GM19193 (cell line): Measurements from ENCODE around the gene L3MBTL4.

Experiments
- POLR2A ChIP-seq: IDR thresholded peaks from 4 replicates; pipeline ENCODE4 v1.6.1; 2011; ENCODE audit not compliant: insufficient read depth, insufficient read length; ENCODE audit errors: extremely low read depth

Gene L3MBTL4

DNA sequence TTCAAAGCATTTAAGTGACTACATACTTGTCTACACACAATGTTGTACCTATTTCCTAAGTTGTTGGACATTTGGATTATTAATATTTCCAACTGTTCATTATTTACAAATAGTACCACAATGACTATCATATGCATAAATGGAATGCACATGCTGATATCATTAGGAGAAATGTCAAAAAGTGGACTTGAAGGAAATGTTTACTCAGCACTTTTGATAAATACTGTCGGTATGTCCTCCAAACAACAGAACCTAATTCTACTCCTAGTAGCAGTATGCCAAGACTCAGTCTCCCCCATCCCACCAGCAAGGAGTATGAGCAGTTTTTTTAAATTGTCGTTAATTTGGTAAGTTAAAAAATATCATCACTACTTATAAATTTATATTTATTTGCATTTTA, 116.8 kb downstream of the L3MBTL4 start:
- no peak for TF ChIP-seq POLR2A

DNA sequence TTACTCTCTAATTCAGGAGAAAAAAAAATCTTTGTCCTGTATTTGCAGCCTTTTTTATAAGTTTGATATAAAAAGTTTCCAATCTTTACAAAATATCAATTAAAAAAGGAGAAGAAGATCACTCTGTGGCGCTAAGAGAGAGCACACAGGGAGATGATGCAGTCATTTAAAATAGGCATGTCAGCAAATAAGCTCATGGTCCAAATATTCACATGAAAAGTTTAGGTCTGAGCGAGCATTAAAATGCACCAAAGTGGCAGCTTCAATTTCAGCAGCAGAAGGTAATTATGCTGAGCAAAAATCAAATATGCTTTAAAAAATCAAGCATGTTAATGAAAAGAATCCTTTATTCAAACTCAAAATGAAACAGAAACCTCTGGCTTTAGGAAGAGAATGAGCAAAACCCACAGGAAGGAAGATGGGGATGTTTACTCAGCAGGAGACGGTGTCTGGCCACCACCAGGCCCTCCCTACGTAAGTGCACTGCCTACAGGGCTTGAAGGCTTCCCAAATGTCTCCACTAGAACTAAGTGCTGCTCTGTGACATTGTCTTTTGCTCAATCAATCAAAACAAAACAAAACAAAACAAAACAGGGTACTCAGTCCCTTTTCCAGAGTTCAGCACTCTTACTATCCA, 120.4 kb downstream of the L3MBTL4 start:
- no peak for TF ChIP-seq POLR2A

DNA sequence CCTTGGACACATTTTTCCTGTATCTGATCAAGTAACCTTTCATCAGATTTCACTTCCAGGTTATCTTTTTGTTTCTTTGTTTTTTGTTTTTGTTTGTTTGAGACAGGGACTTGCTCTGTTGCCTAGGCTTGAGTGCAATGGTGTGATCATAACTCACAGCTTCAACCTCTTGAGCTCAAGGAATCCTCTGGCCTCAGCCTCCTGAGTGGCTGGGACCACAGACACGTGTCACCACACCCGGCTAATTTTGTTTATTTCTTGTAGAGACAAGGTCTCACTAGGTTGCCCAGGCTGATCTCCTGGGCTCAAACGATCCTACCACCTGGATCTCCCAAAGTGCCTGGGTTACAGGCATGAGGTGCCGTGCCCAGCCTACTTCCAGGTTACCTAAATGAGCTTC, 124.9 kb downstream of the L3MBTL4 start:
- TF ChIP-seq POLR2A: no peak

DNA sequence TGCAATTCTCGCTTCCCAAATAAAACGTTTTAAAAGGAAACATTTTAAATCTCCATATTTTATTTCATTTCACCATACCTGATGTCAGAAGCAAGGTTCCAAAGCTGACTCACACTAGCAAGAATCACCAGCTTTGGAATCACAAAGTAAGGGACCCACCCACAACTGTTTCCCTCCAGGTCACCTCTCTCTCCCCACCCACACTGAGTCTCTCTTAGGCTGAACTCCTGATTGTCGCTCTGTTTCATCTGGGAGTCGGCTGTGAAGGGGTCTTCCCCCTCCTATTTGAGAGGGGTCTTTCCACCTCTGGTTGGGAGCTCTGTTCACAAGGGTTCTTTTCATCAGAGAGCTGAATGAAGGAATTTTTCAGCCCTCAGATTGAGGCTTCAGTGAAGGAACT, 128.1 kb downstream of the L3MBTL4 start:
- no peak for TF ChIP-seq POLR2A

DNA sequence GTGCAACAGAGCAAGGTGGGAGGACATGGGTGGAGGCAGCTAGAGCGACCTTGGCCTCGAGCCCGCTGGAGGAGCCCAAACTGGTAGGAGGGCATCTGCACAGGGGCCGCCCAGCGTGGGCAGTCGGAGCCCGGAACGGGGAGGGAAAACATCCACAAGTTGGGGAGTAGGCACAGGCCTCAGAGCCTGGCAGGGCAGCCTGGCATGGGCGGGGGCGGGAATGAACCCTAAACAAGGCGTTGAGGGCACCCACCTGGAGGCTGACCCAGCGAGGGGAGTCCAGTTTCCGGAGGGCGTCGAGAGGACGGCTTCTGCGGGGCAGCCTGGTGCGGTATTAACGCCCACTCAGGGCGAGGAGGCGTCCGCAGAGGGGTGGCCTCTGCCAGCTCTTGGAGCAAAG, 129.9 kb downstream of the L3MBTL4 start:
- TF ChIP-seq POLR2A: no peak

DNA sequence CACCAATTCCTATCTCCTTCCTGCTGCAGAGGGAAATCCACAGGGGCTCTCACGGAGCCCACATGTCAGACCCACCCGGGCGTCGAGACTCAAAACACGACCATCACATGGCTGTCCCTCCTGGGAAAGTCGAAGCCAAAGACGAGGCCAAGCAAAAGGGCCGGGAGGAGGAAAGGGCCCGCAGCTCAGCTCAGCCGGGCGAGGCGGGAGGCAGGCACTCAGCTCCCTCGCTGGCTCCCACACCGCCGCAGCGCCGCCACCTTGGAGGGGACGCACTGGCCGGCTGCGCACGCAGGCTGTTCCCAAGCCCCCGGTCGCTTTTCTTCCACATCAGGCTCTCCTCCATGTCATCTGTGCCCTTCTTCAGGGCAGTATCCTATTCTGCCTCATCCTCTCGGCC, 130.4 kb downstream of the L3MBTL4 start:
- TF ChIP-seq POLR2A: no peak

DNA sequence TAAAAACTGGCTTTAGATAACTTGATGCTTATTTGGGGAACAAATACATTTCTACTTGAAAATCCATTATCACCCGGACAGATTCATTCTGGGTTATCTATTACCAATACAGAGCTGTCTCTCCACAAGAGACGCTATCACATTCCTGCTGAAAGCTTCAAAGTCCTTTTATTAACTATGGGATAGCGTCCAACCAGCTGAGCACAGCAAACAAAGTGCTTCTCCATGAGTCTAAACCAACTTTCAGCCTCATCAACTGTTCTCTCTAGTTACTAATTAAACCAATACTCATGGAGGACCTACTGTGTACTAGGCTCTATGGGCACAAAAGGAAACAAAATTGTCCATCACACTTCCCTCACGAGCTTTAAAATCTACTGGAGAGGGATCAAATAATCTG, 132.8 kb downstream of the L3MBTL4 start:
- no peak for TF ChIP-seq POLR2A

DNA sequence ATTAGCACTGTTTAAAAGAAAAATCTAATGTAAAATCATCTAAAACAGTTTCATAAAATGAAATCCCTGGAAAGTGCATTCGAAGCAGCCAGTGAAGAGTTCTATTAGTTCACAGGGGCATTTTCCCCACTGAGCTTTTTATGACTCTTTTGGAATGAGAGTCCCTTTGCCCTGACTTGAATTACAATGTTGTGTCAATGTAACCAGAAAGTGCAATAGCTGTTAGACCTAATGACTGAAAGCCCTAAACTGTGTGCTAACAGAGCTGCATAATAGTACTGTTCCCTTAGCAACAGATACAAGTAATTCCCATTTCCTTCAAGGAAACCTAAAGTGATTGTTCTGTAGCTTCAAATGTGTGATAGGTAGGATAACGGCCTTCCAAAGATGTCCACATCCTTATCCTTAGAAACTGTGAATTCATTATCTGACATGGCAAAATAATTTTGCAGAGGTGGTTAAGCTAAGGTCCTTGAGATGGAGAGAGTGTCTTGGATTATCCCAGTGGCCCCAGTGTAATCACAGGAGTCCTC, 134.4 kb downstream of the L3MBTL4 start:
- TF ChIP-seq POLR2A: no peak

DNA sequence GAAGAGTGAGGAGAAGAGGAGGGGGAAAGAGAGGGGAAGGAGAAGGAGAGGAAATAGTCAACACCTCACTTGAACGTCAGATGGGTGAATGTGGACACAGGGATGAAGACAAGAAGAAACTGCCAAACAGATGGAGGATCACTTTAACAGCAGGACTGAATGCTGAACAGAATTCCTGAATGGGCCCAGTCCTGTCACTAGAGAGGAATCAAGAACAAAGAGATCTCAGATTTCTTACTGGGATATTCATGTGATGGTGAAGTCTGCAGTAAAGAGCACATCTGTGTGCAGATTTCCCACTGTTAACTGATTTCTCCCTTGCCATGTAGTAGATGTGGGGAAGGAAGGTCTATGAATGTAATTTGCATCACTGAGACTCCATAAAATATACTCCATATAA, 135.4 kb downstream of the L3MBTL4 start:
- no peak for TF ChIP-seq POLR2A

DNA sequence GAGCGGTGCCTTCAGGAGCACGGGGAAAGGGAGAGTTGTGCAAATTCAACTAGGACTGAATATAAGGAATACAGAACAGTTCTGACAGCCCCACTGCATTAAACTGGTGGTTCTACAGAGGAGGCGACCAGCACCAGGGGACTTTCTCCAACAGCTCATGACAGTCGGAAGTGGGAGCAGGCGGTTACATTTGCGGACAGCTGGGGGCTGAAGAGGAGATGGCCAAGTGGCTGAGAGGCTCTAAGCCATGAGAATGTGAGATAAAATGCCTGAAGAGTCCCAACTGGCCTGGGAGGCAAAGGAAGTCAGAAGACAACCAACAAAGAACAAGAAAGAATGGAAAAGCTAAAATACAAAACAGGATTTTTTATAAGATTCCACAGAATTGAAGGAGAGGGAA, 141.3 kb downstream of the L3MBTL4 start:
- TF ChIP-seq POLR2A: no peak

DNA sequence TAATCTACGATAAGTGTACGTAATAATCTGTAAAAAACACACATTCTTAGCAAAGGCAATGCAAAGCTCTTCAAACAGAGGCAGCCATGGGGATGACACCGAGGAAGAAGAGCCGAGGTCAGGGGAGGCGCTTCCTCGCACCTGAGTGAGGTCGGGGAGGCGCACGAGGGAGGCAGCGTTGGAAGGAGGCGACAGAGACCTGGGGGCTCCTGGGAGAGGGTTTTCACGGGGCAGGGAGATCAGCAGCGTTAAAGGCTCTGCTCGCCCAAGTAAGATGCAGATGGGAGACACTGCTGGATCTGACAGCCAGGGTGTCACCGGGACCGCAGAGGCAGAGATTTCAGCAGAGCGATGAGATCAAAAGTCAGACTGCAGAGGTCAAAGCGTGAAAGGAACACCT, 143.1 kb downstream of the L3MBTL4 start:
- TF ChIP-seq POLR2A: no peak

DNA sequence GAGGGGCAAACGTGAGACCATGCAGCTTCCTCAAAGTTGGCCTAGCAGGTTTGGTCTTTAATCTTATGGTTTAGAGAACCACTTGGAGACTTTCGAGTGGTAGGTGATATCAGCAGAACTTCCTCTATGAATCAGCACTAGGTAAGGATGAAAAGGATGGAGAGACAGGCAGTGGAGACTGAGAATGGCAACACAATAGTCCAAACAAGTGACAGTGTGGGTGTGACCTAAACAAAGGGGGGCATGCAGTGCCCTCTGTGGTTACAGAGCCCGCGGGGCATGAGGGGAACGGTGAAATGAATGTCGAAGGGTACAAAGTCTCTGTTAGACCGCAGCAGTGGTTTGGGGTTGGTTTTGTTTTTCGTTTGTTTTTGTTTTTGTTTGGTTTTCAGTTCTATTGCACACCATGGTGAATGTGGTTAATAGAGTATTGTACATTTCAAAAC, 143.9 kb downstream of the L3MBTL4 start:
- TF ChIP-seq POLR2A: no peak

DNA sequence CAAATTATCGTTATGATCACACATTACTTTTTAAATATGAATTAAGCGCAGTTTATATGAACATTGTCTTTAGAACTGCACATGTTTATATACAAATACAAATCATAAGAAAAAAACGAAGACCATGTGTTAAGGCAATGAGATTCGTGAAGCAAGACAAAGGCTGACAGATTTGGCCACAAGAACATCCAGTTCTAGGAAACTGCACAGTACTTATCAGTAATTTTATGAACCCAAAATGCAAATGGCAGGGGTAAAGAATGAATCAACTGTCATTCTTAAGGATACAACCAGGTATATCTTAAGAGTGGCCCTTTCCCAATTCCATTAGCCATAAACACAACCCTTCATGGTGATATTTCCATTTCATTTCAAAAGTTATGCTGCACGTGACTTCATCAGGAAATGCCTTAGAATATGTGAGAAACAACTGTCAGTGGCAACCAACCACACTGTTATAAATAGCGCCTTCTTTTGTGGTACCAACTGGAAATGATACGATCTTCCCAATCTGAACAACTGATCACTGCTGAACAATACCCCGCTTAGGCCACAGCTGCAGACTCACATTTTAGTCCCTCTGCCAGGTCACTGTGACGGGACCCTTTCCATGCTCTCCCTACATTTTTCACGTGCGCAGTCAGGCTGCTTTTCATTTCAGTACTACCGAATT, 144.9 kb downstream of the L3MBTL4 start:
- TF ChIP-seq POLR2A: no peak

DNA sequence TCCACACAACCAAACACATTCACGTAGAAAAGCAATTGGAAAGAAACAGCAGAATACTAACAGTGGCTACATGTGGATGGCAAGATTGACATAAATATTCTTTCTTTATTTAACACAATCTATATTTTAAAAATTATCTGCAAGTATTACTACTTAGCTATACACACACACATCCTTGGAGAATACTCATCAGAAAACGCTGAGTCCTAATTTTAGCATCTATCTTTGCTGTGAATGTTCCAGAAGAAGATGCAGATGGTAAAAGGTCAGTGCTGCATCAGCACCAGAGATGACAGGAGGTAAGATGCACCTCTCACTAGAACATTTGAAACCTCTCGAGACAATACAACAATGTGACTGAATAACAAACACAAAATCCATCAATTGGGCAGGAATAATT, 148.5 kb downstream of the L3MBTL4 start:
- TF ChIP-seq POLR2A: no peak

DNA sequence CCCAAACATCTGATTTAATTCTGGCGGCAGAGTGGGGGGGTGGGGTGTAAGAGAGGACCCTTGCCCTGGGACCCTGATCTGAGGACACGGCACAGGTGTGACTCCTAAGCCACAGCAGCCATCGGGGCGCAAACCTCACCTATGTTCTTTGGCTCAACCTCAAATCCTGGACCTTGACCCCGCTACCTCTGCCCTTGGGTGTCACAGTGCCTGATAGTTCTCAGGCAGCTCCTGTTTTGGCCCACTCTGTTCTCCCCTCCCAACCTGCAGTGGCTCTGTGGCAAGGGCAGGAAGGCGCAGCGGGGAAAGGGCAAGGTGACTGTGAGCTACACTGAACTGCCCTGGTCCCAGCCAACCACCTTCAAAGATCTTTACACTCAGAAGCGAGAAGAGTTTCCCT, 152.8 kb downstream of the L3MBTL4 start:
- TF ChIP-seq POLR2A: no peak

DNA sequence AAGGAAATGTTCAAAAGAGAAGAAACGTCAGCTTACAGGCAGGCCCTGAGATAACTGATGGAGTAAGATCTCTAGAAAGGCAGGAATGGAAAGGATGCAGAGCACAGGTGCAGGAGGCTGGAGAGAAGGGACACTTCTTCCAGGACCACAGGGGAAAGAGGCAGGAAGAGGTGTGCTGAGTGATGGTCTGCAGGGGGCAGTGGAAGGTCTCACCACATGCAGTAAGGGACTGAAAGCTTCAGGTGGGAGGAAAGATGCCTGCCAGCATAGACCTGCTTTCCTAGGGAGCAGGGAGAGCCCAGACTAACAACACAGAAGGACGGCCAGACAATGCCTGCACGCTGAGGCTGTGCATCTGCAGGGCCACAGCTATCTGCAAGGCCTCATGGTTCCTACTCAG, 156.8 kb downstream of the L3MBTL4 start:
- no peak for TF ChIP-seq POLR2A
